ENCODE data around the gene PACSIN1. TPM values are rescaled to one million over a fixed set of nuclear protein-coding genes. Genes with fewer than 3 reads are reported as not detected.

Gene PACSIN1
- total RNA-seq, 2 donors from 2014 or later, result 5.6 to 6.3 TPM

DNA sequence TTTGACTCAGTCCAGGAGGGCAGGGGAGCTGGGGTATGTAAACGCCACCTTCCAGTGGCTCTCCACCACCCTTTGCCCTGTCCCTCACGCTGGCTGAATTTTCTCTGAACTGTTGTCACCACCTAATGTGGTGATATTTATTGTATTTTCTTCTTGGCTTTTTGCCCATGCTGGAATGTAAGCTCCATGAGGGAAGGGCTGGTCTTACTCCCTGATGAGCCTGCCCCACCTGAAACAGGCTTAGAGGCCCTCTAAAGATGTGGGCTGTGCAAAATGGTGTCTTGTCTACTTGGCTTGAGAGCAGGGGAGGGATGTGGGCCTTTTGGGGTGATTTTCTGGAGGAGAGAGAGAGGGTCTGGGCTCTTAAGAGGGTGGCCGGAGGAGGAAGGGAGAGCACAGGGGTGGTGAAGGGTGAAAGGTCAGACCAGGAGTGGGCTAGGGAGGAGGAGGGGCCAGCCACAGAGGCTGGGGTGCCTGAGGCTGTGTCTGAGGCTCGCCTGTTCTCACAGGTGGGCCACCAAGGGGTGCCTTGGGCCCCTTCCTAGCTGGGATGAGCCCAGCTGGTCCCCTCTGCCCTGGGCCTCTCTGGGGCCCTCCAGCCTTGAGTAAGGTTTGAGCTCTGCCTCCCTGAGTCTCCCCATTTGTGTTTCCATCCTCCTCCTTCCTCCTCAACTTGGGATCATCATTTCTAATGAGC is 52.9 kb downstream of the PACSIN1 start:
- H3K27ac ChIP-seq, result no peak overlapping the region
- DNase-seq (ENCODE audit: low spot score), result no peak
- H3K4me3 ChIP-seq, result no peak overlapping the region
- peaks cover 0 to 7% of the 10 kb centered on the region in 2 donors for H3K4me1 ChIP-seq
- H3K27me3 ChIP-seq, result no peaks in the 10 kb centered on the region
- TF ChIP-seq, protein P1, sequence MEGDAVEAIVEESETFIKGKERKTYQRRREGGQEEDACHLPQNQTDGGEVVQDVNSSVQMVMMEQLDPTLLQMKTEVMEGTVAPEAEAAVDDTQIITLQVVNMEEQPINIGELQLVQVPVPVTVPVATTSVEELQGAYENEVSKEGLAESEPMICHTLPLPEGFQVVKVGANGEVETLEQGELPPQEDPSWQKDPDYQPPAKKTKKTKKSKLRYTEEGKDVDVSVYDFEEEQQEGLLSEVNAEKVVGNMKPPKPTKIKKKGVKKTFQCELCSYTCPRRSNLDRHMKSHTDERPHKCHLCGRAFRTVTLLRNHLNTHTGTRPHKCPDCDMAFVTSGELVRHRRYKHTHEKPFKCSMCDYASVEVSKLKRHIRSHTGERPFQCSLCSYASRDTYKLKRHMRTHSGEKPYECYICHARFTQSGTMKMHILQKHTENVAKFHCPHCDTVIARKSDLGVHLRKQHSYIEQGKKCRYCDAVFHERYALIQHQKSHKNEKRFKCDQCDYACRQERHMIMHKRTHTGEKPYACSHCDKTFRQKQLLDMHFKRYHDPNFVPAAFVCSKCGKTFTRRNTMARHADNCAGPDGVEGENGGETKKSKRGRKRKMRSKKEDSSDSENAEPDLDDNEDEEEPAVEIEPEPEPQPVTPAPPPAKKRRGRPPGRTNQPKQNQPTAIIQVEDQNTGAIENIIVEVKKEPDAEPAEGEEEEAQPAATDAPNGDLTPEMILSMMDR (IDR thresholded peaks at IDR 0.05), result no peak
- no peaks in the 10 kb centered on the region for H3K36me3 ChIP-seq
- no peaks in the 10 kb centered on the region for H3K9me3 ChIP-seq

DNA sequence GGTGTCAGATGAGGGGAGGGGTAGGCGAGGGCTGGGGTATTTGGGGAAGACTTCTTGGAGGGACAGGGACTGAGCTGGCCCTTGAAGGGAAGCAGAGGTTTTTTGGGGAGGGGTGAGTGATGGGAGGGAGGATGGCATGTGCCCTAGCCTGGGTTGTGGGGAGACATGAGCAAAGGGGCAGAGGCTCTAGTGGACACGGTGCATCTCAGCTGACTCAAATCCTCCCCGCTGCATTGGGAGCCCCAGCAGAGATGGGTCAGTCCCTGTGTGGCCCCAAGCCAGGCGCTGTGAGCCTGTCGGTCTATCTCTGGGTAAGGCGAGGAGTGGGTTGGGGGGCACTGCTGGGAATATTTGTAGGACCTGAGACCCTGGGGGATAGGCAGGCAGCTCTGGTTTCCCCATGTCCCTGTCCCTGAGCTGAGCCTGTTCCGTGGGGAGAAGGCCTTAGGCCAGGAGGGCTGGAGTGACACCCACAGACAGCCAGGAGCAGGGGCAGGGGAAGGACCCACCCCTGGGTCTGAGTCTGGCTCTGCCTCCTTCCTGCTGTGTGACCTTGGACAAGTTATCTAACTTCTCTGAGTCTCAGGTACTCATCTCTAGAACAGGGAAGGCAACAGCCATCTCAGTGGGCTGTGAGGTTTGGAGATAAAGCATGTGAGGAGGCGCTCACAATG is 54.2 kb downstream of the PACSIN1 start:
- no peak overlapping the region for H3K4me3 ChIP-seq
- DNase-seq (ENCODE audit: low spot score), result no peak
- TF ChIP-seq, protein P1 (IDR thresholded peaks at IDR 0.05), result no peak
- no peaks in the 10 kb centered on the region for H3K36me3 ChIP-seq
- H3K27ac ChIP-seq, result no peak overlapping the region
- no peaks in the 10 kb centered on the region for H3K27me3 ChIP-seq
- H3K9me3 ChIP-seq, result no peaks in the 10 kb centered on the region
- peaks cover 0 to under 1% of the 10 kb centered on the region in 2 donors for H3K4me1 ChIP-seq

DNA sequence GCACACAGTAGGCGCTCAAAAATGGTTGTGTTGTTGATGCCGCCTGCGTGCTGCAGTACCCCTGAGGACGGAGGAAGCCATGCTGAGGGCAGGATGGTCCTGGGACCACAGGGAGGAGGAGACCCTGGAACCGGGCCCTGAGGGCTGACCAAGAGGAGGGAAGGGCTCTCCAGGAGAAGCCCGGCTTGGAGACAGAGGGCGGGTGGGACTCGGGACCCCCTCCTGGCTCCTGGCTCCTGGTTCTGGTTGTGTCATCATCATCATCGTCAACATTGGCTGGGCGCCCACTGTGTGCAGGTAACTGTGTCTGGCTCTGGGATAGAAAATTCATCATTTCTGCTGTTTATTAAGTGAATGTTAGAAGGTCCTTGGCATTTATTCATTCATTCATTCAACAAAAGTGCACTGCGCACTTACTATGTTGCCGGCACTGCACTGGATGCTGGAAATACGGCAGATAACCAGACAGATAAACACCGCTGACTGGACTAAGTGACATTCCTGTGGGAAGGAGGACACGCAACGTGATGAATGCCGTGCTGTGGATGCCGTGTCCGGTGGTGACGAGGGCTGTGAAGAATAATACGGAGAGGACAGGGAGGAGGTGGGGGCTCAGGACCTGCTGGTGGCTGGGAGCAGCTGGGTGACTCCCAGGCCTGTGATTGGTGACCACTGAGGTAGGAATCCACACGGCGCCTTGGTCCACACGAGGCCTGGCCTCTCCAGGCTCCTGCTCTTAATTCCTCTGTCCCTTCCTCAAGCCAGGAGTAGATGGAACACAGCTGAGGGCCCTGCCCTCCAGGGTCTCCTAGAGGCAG is 55.0 kb downstream of the PACSIN1 start:
- Histone ChIP-seq H3K27me3 (no peaks in the 10 kb centered on the region), H3K9me3 (no peaks in the 10 kb centered on the region), H3K27ac (no peak overlapping the region), H3K4me1 (no peaks in the 10 kb centered on the region), H3K36me3 (no peaks in the 10 kb centered on the region), H3K4me3 (no peak overlapping the region)
- no peak for DNase-seq (ENCODE audit: low spot score)
- TF ChIP-seq, protein P1 (IDR thresholded peaks at IDR 0.05), result no peak

DNA sequence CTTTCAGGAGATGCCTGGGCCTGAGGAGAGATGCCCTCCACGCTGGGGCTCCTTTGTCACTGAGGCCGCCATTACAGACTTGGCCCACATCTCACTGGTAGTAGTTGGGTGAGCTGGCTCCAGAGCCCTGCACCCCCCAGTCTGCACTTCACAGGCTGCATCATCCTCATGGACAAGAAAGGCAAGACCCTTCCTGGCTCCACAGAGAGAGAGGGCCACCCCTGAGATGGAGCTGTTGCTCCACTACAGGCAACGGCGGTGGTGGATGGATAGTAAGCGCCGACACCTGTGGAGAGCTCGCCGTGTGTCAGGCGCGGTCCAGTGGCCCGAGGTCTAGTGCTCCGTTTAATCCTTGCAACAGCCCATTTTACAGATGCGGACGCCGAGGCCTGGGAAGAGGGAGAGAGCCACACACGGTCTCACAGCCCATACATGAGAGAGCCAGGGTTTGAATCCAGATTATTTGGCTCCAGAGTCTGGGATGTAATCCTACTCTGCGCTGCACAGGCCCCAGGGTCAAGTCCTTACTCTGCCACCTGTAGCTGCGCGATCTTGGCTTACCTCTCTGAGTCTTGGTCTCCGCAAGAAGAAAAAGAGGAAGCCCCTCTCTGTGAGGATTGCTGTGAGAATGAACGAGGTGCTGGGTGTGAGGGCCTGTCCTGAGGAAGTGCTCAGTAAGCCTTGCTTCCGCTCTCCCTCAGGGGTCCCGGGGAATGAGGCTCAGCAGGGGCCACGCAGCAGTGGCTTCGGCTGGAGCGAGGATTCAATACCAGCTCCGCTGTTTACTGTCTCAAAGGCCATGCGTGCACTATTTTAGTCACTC is 55.8 kb downstream of the PACSIN1 start:
- DNase-seq (ENCODE audit: low spot score), result no peak
- H3K9me3 ChIP-seq, result no peaks in the 10 kb centered on the region
- no peak overlapping the region for H3K4me3 ChIP-seq
- TF ChIP-seq, protein P1 (IDR thresholded peaks at IDR 0.05), result no peak
- no peaks in the 10 kb centered on the region for H3K27me3 ChIP-seq
- H3K4me1 ChIP-seq, result peaks cover 0 to 6% of the 10 kb centered on the region in 2 donors
- no peaks in the 10 kb centered on the region for H3K36me3 ChIP-seq
- no peak overlapping the region for H3K27ac ChIP-seq

DNA sequence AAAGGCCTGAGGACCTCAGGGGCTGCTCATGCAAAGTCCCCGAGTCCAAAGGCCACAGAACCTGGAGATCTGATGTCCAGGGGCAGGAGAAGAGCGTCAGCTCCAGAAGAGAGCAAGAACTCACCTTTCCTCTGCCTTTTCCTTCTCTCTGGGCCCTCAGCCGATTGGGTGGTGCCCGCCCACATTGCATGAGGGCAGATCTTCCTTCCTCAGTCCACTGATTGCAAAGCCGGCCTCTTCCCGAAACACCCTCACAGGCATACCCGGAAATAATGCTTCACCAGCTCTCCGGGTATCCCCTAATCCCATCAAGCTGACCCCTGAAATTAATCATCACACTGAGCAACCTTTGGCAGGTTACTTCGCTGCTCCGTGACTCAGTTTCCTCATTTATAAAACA is 56.9 kb downstream of the PACSIN1 start:
- no peak for DNase-seq (ENCODE audit: low spot score)

More for the DNA sequence above, 56.9 kb downstream of the PACSIN1 start:
- Histone ChIP-seq H3K27ac (no peak overlapping the region), H3K9me3 (no peaks in the 10 kb centered on the region), H3K4me3 (no peak overlapping the region), H3K36me3 (no peaks in the 10 kb centered on the region), H3K27me3 (no peaks in the 10 kb centered on the region), H3K4me1 (peaks cover 0 to 8% of the 10 kb centered on the region in 2 donors)
- TF ChIP-seq, protein P1 (IDR thresholded peaks at IDR 0.05), result no peak
